ENCODE results near the gene SLC22A23.

The SLC22A23 gene

DNA sequence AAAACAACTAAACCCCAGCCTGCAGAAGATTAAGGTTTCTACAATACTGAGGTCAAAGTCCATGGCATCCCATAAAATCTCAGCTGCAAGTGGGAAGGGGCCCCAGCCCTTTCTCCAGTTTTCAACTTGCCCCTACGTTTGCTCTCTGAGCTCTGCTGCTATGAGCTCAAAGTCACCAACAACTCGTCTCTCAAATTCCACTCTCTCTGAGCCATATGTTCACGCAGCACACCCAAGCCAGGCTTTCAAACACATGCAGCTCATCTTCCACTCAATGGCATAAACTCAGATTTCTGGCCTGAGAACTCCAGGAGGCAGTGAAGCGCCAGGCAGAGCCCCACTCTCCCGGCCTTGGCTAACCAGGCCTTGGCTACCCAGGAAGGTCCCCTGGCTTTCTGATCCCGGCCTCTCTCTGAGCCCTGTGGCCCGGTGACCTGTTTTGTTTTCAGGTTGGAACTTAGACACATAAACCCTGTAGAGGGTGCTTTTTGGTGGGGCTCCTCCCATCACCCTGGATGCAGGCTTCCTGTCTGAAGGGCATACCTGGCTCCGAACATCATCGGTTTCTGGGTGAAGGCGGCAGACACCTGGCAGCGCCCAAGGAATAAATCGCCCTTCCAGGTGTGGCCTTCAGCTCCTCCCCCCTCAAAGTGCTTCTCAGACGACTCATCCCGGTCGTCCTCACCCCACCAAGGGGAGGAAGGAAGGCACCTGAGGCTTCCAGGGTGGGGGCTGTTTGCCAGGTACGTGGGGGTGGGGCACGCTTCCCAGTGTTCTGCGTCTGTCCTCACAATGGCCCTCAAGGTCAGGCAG, 12.4 kb downstream of the SLC22A23 start:
- no peak for DNase-seq

DNA sequence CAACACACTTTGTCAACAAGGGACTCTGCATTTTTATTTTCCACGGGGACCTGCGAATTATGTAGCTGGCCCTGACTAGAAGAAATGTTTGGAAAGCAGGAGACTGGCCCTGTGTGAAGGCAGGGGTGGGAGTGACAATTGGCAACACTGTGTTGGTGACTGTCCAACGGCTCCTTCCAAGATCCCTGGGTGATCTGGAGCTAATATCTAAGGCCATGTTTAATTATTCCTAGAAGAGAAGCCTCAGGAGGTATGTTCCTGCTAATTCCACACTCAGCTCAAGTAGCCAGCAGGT, 13.7 kb downstream of the SLC22A23 start:
- no peak for DNase-seq

DNA sequence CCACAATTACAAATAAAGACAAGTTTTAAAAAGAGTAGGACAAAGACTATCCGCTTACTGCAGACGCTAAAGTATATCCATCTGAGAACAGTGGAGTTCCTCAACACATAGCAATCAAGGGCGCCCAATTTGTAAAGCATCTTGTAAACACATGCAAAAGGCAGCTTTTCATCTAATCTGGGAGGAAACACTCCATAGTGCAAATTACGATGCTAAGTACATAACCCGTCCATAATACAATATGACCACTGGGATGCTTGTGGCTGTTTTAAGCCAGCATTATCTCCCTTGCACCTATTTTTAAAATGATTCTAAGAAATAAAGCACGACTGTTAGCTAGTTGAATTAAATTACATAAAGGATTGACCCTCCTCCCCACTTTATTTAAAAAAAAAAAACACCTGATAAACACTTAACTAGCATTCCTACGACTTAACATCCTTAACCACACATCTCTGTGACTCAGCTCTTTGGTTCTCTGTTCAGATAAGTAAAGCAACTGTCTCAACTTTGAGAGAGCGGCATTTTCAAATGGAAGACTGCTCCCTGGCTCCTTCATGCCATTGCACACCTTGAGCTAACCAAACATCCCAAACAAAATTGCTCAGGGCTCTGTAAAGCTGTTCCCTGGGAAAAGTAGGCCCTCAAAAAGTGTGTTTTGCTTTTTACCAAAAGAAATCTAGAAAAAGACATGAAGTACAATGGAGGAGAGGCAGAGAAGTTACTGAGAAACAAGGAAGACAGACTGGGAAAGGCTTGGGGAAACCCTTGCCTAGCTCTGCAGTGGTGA, 14.2 kb downstream of the SLC22A23 start:
- no peak for DNase-seq

DNA sequence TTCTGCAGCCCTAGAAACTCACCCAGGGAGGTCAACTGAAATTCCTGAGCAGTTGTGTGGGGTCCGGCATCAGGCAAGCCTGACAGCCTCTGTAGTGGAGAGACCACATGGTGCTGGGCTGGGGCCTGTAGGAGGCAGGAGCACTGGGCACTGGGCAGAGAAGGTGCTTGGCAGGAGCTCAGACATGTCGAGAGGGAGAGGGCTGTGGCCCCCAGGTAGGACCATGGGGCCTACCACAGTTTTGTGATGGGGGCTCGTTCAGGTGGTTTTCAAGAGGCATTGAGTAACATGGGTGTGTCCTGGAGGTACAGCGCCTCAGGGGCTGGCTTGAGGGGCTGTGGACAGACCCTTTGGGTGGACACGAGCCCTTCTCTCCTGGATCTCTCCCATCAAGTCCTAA, 15.9 kb downstream of the SLC22A23 start:
- DNase-seq: no peak

DNA sequence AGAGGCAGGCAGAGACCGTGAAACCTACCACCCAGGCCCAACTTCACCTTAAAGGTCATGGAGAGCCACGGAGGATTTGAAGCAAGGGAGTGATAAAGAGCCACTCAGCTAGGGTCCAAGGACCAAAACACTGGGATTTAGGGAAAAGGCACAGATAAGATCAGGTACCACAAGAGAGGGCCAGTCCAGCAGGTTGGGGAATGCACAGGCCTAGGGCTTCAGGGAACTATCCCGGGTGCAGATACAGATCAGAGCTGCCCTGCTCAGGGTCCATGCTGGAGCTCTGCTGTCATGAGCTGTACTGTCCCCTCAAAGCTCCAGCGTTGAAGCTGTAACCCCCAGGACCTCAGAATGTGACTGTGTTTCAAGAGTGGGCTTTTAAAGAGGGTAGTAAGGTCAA, 16.9 kb downstream of the SLC22A23 start:
- DNase-seq: no peak

DNA sequence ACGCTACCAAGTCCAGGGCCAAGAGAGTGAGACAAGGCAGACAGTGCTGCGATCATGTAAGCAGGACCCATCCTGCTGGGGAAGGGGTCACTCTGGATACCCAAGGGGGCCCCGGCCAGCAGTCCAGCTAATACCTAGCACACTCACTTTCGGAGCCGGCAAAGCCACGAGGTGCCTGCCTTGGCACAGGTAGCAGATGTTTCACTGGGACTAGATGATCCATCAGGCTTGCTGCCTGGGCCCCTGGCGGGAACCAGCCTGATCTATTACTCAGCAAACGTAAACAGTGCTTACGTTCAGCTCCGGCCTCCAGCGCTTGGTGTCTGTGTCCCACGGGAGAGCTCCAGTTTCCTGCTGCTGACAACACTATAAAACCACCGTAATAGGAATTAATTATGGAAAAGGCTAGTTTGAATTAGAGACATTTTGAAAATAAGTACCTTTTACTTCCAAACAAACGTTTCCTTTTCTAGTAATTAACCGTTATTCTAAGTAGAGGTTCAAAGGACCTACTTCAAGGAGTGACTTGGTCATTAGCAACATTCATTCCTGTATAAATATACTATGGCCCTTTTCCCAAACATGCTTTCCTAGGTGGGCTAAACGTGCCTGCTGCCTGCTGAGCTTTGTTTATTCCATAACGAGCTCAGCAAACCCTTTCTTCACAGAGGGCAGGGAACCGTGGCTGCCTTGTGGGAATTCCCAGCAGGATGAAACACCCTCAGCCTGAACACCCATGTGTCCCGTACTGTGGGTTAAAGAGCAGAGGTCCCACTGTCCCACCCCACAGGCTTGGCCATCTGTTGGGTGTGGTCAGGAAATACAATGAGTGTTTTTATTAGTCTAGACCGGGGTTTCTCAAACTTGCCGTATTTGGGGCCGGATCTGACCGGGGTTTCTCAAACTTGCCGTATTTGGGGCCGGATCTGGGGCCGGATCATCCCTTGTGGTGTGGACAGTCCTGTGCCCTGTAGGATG, 18.4 kb downstream of the SLC22A23 start:
- no peak for DNase-seq

DNA sequence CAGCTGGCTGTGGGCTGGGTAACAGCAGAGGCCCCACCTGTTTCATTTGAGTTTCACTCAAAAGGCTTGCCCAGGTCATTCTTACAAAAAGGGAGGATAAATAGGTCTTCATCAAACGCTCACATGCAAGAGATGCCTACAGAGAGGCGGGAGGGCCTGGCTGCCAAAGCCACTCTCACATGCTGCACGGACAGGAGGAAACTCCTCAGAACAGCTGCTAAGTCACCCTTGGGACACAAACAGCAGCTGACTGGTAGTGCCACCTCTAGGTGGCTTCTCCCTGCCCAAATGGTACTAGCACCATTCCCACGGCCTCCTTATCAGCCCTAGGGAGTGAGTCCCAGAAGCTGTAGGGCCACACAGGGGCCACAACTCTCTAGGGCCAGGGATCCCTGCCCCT, 23.8 kb downstream of the SLC22A23 start:
- no peak for DNase-seq

DNA sequence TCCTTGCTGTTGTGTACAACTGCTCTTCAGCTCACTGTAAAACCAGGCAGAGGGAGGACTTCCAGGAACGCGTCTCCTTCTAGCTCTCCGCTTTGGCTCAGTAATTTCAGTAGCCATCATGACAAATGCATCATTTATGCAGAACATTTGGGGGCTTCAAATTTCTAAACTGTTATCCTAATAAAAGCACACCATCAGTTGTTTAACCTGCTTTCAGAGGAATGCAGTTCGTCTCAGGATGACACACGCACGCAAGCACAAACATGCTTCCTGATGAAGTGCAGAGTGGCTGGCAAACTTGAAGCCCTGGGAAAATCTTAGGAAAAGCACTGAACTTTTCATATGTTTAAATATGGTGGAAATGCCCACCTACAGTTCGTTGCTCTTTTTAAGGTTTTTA, 24.4 kb downstream of the SLC22A23 start:
- DNase-seq: no peak

DNA sequence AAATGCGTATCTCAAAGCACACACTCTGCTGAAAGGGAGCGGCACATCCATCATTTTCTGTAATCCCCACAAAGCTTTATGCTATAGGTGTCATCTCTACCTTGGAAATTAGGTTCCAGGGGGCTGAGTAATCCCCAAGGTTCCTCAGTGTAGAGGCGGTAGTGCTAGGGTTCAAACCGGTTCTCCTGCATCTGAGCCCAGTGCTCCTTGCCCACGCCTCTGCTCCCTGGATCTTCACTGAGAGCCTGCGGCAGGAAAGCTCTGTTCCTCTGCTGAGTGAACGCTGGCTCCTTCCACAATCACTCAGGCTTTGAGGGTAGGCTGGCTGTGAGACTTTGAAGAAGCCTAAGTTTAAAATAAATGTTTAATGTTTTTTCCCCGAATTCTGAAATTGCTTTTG, 24.9 kb downstream of the SLC22A23 start:
- DNase-seq: no peak

DNA sequence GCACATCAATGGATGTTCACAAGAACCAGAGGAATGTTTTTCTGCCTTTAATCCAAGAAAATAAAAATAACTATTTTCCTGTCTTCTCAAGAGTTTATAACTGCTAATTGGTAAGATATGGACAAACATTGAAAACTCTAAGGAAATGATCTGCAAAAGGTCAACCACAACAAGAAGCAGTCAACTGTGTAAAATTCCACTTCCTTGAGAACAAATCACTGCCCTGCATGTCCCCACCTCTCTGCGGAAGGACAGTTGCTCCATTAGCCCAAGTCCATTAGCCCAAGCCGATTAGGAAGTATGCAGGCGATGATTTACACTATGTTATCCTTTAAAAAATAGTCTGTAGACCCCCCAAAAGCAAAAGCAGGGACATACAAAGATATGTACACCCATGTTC, 27.6 kb downstream of the SLC22A23 start:
- DNase-seq: no peak

DNA sequence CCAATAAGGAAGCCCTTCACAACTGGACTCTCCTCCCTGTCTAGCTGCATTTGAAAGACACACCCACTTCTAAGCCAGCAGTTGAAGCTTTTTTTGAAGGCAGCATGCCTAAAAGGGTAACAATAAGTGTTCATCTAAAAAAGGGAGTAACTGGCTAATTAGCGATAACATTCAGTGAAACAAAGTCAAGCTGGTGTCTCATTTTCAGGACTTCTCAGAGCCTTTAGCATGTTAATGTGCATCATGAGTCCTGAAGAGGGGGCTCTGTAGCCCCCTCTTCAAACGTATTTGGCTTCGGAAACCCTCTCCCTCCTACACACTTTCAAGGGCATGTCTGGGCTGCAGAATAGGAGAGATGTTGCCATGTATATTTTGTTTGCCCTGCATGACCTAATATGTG, 28.1 kb downstream of the SLC22A23 start:
- DNase-seq: no peak

DNA sequence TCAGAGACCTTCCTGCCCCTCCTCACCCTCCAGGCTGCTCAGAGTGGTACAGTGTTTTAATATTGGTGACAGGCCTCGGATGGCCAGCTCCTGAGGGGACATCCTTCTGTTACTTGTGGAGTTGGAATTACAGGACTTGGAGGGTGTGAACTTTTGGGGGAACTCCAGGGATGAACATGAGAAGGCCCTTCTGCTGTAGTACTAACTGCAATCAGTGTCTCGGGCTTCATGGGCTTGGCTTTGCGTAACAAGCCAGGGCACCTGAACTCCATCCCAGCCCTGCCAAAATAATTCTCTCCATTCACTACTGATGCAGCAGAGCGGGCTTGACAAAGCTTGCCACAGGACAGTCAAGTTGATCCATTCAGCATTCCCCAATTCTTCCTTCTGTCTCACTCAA, 28.6 kb downstream of the SLC22A23 start:
- DNase-seq: no peak

DNA sequence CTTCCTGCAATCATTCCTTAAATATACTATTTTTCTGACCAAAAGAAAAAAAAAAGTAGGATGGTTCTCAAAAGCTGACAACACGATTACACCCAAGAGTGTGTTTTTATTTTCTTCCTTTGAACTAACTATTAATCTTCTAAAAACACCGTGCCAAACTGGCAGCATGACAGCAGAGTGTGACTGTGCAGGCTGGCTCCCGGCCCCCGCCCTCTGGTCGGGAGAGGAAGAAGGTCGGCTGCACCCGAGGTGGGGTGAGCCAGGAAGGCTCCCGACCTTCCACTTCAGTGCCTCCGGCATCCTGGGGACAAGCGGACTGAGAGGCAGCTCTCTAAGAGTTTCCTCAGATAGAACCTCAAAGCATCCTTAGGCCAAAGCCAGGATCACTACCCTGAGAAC, 29.2 kb downstream of the SLC22A23 start:
- no peak for DNase-seq

DNA sequence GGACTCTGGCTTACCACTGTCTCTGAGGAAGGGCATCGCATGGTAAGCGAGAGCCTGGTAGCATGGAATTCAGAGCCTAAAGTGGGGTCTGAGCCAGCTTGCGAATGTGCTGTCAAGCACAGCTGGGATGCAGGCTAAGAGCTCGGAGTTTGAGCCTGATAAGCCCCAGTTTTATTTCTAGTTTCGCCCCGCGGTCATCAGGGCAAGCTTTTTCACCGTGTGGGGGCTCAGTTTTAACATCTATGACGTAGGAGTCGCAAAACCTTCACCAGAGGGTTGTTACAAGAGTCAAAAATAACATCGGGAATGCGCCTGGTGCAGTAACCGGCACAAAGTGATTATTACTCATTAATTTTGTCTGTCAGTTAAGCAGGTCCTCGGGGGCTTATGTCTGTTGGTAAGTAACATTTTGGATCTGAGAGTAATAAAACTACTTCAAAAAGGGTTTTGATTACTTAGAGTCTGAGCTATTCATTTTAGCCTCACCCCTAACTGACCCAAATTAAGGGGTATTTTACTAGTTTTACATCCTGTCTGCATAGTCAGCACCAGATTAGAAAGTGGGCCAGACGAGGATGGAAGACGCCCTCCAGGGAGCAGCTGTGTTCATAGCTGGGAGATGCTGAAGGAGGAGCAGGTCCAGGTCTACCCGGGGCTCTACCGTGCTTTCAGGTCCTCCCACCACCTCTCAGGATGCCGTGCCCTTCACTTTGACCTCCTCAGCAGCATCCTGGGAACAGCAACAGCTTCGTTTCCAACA, 29.7 kb downstream of the SLC22A23 start:
- DNase-seq: peak; percentile 45

DNA sequence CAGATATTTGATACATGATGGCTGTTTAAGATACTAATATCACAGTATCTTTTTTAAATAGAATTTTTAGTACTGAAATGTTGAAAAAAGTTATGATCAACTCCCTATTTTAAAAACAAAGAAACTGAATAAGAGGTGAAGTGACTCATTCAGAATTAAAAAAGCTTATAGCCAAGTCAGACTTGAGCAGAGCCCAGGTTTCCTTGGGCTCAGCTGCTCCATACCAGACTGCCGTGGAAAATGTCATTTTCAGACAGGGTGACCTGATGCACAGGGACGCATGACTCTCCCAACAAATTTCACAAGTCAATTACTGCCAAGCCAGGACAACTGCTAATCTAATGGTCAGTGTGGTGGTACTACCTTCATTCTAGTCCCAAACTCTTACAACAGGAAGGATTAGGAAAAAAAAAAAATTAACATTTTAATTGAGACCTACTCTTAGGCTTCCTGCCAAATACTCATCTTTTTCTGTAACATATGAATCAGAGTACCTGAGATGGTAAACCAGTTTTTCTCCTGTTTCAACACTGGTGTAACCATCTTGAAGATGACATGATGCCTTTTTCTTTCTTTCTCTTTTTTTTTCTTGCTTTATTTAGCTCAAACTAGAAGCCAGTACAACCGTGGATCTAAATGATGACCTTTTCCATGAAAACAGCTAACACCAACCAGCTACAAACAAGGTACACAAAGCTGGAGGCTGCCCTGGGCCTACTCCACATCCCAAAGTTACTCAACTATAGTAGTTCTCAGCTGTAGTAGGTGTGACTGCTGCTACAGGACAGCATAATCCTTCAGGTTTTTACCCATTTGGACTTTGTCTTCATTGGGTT, 30.5 kb downstream of the SLC22A23 start:
- DNase-seq: no peak

DNA sequence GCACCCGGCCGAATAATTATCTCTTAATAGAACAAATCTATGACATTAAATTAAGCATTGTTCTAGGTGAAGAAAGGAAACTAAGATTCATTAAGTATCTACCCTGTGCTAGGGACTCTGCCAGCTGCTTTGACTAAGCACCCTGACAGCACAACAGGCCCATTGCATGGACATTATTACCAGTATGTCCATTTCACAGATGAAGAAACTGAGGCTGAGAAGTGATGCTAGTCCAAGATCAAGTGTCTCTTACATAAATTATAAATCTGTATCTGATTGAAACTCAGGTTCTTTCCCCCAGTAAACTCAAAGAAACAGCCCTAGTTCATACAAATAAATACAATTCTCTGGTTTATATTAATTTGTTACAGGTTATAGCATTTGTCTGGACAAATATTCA, 31.3 kb downstream of the SLC22A23 start:
- no peak for DNase-seq

DNA sequence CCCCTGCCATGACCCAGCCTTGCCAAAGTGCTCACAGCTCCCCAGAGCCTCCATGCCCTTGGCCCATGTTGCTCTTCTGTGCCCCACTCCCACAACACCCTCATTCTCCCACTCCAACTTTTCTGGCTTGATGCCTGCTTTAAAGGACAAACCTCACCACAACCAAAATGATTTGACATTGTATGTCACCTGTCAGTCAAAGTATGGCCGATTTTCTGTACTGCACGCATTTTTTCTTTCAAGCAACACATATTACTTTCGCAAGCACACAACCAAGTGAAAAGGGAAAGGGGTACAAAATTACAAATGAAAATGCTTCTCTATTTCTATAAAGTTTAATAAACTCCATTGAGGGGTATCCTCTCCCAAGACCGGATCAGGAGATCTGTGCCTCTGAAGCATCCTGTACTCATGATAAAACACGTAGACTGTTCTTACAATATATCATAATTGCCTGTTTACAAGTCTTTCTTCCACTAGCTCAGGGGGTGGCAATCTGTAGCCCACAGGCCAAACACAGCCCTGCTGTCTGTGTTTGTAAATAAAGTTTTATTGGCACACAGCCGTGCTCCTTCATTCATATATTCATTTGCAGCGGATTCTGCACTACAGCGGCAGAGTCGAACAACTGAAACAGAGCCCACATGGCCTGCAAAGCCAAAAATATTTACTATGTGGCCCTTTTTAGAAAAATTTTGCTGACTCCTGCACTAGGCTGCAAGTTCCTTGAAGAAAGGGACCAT, 32.5 kb downstream of the SLC22A23 start:
- no peak for DNase-seq

DNA sequence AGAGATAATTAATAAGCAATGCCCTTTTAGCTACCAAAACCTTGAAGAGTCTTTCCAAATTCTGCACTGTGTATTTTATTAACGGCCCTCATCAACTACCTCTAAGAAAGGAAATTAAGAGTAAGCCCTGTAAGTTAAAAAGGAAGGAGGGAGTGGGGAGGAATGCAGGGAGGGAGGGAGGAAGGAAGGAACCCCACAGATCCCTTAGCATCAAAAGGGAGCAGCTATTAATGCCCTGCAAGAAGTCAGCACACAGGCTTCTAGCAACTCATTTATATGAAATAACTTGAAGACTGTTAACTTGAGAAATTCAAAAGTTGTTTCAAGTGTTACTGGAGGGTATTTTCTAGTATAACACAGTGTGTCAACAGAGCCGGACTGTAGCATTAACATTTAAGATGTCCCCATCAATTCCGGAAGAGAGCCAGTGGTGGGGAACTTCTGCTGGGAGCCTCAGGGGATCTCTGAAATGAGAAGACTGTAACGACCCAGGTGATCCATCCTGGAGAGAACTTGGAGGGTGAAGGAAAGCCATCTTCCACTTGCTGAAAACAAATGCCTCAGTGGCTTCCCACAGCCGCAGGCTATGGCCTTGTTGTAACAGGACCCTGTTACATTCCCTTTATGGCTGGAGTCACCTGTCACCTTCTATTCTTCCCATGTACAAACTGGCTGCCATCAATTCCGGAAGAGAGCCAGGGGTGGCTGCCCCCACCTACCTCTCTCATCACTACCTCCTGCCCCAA, 33.2 kb downstream of the SLC22A23 start:
- DNase-seq: no peak

DNA sequence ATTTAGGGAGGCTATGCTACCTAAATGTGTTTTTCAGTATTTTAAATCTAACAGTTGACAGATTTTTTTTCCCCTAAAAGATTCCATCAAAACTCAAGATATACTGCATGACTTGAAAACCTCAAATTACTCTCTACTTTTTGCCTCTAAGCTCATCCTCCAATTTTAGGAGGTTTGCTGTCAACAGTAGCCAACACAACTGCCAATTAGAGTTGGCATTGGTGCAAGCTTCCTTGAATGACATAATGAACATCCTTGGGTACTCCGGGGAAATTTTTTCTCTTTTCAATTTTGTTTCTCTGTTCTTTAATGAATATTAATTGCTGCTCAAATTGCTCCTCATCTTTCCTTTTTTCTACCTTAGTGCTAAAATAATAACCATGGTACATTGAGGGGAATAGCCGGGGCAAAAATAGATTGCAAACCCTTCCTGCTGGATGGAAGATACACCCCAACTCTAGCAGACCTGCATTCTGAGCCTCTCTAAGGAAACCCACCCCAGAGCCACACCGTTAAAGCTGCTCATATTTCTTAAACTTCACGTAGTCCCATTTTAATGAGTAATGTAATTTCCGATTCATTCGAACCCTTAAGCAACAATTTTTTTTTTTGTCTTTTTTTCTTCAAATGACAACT, 34.3 kb downstream of the SLC22A23 start:
- DNase-seq: no peak

Measured in eye (tissue), 1 donor.